Mucosa of descending colon (tissue), 3 donors: ENCODE results near the gene TANC1. TPM values are rescaled to one million over a fixed set of nuclear protein-coding genes. Genes with fewer than 3 reads are reported as not detected.

Source experiments
- ATAC-seq: fragments of 200-7000 bp; cut with Tn5 transposase; one replicate; pipeline ENCODE4 v1.9.1; 2020; ENCODE audit warnings: mild to moderate bottlenecking, moderate library complexity
- DNase-seq, 3 donors: peaks; one replicate each; pipeline ENCODE4 v3.0.0-alpha.2; 2020
- H3K36me3 ChIP-seq: fragments of 200-600 bp; one replicate; pipeline ENCODE4 v1.8.0; 2021; ENCODE audit warnings: low read depth, mild to moderate bottlenecking
- H3K4me1 ChIP-seq: fragments of 200-600 bp; one replicate; pipeline ENCODE4 v1.8.0; 2021; ENCODE audit warnings: low read depth, mild to moderate bottlenecking
- H3K4me3 ChIP-seq: fragments of 200-600 bp; one replicate; pipeline ENCODE4 v1.8.0; 2021; ENCODE audit warnings: mild to moderate bottlenecking
- H3K9me3 ChIP-seq: fragments of 200-600 bp; one replicate; pipeline ENCODE4 v1.8.0; 2021; ENCODE audit warnings: mild to moderate bottlenecking
- intact Hi-C, 2 donors: fragments of 100-400 bp; cut with DNase I in 1 of 2; cut with micrococcal nuclease in 1 of 2; formaldehyde crosslinking; loops; one replicate each; pipeline versions ENCODE4 v1.11.0 to v1.11.1; 2022; cut with DNase I, micrococcal nuclease
- total RNA-seq, 3 donors: library from RNA; stranded (reverse); fragmentation: NEBNext Ultra II Directional in 2 of 3; extraction: Animal tissue kit (Norgen Biotek cat#: 25700) in 2 of 3; gene quantifications; one replicate each; pipeline versions ENCODE4 v1.2.1 to v1.2.4, GENCODE V29; 2021 to 2023
- TF ChIP-seq, protein P1 (sequence below): fragments of 200-600 bp; IDR thresholded peaks from one replicate; pipeline ENCODE4 v1.8.0; 2022; ENCODE audit warnings: antibody characterized with exemption, mild to moderate bottlenecking
- donor health status: DM: no; HTN: no; CAD: no; lungs with moderate emphysema.
- donor health status: DM: no; HTN: no; CAD: no.
- donor health status: DM: no; HTN: yes; CAD: no.

The TANC1 gene
- total RNA-seq, 3 donors from 2014 or later, result 30.7 to 55.5 (median 41.0) TPM

- intact Hi-C loops, result no loop called here
- no peak for DNase-seq
- Histone ChIP-seq H3K4me1 (peaks cover 21% of the 10 kb centered on the region), H3K4me3 (no peak overlapping the region), H3K36me3 (no peaks in the 10 kb centered on the region), H3K9me3 (no peaks in the 10 kb centered on the region)
- TF ChIP-seq, protein P1, sequence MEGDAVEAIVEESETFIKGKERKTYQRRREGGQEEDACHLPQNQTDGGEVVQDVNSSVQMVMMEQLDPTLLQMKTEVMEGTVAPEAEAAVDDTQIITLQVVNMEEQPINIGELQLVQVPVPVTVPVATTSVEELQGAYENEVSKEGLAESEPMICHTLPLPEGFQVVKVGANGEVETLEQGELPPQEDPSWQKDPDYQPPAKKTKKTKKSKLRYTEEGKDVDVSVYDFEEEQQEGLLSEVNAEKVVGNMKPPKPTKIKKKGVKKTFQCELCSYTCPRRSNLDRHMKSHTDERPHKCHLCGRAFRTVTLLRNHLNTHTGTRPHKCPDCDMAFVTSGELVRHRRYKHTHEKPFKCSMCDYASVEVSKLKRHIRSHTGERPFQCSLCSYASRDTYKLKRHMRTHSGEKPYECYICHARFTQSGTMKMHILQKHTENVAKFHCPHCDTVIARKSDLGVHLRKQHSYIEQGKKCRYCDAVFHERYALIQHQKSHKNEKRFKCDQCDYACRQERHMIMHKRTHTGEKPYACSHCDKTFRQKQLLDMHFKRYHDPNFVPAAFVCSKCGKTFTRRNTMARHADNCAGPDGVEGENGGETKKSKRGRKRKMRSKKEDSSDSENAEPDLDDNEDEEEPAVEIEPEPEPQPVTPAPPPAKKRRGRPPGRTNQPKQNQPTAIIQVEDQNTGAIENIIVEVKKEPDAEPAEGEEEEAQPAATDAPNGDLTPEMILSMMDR, result no peak
- no peak for ATAC-seq
Measured at GRCh38 chr2:159144776-159145614, 176.6 kb downstream of the TANC1 start.

DNA sequence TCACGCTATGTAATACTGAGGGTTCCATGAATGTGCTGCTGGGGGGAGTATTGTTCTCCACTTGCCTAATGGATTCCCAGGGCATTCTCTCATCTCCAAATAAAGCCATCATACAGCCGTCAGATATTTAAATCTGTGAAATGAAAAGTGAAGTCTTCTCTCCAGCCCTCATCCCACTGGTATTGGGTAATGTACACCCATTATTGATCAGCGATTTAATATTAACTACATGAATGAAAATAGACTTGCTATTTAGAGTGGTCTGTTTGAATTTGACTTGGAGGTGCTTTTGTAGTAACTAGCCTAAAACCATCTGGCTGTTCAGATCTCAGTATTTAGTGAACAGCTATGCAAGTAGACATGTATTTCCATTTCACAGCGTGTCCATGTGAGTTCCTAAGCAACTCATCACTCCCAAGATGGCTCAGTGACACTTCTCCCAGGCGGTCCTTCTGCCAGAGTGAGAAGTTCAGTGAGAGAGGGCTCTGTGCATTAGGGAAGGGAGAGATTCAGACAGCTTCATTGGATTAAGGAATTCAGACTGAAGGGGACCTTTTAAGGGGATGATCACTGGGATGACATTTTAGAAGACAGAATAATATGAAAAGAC, 177.4 kb downstream of the TANC1 start:
- Histone ChIP-seq H3K4me1 (peaks cover 27% of the 10 kb centered on the region), H3K4me3 (no peak overlapping the region), H3K9me3 (no peaks in the 10 kb centered on the region), H3K36me3 (no peaks in the 10 kb centered on the region)
- DNase-seq, result no peak
- TF ChIP-seq, protein P1, result no peak
- intact Hi-C loops, result no loop called here
- no peak for ATAC-seq

GRCh38 chr2:159146996-159147666, 178.7 kb downstream of the TANC1 start:
- ATAC-seq, result peak; percentile 96
- no peaks in the 10 kb centered on the region for H3K9me3 ChIP-seq
- no peak overlapping the region for H3K4me3 ChIP-seq
- H3K36me3 ChIP-seq, result no peaks in the 10 kb centered on the region
- intact Hi-C loops, result no loop called here
- TF ChIP-seq, protein P1, result no peak
- peak; percentile 88 to 90 (median 90) for DNase-seq
- H3K4me1 ChIP-seq, result peaks cover 34% of the 10 kb centered on the region

DNA sequence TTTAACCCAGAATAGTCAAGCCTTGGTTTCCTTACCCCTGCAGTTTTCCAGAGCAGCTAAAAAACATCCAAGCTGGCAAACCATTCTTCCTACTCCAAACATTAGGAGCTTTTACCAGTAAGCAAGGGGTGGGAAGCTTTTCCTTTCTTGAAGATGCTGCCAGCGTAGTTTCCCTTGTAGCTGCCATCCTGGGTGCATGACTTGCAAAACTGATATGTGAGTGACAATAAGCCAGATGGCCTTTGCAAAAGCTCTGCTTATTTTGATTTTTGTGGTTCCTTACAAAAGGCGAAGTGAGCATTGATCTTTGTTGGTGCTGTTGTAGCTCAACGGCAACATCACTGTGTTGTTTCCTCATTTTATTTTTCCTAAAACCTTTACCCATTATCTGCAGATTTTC, 179.2 kb downstream of the TANC1 start:
- no peaks in the 10 kb centered on the region for H3K36me3 ChIP-seq
- H3K4me1 ChIP-seq, result peaks cover 39% of the 10 kb centered on the region
- H3K9me3 ChIP-seq, result no peaks in the 10 kb centered on the region
- intact Hi-C loops, result no loop called here
- no peak overlapping the region for H3K4me3 ChIP-seq
- DNase-seq (no peak), ATAC-seq (no peak)
- TF ChIP-seq, protein P1, result no peak

- DNase-seq, result no peak
- no peak for ATAC-seq
- intact Hi-C loops, result no loop called here
Measured at GRCh38 chr2:159148901-159149300, 180.5 kb downstream of the TANC1 start.

More at GRCh38 chr2:159148901-159149300, 180.5 kb downstream of the TANC1 start:
- Histone ChIP-seq H3K4me1 (peaks cover 51% of the 10 kb centered on the region), H3K9me3 (no peaks in the 10 kb centered on the region), H3K4me3 (no peak overlapping the region), H3K36me3 (no peaks in the 10 kb centered on the region)
- TF ChIP-seq, protein P1, result no peak
